ENCODE results near the gene ZFYVE28. TPM values are rescaled to one million over a fixed set of nuclear protein-coding genes. Genes with fewer than 3 reads are reported as not detected.

The ZFYVE28 gene
- total RNA-seq, 2 donors from 2014 or later: 29.6 to 31.6 TPM

DNA sequence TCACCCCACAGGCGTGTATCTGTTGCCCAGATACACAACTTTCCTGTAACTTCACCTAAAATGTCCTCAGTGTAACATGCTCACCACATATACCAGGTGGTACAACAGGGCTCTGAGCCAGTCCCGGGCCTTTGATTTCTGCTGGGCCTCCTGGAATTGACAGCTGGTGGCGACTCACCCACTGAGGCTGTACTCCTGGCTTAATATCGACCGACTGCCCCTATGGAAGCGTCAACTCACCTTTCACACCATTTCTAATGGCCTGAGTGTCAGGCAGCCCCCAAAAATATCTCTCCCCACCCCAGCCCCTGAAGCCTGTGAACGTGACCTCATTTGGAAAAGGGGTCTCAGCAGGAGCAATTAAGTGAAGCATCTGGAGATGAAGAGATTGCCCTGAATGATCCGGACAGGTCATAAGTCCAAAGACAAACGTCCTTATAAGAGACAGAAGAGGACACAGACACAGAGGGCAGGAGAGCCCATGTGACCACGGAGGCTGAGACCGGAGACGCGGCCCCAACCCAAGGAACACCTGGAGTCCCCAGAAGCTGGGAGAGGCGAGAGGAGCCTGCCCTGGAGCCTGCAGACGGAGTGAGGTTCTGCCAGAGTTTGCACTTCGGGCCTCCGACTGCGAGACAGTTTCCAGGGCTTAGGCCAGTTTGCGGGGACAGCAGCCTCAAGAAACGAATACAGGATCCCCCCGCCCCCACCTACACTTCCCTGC lies 144.0 kb downstream of the ZFYVE28 start:
- intact Hi-C loops (cut with DNase I): no loop called here
- Histone ChIP-seq H3K4me1 (no peaks in the 10 kb centered on the region), H3K36me3 (no peaks in the 10 kb centered on the region), H3K9me3 (no peaks in the 10 kb centered on the region), H3K9ac (ENCODE audit: low read depth in 2 of 2, low read length in 2 of 2) (no peak overlapping the region), H3K27me3 (no peaks in the 10 kb centered on the region), H3K27ac (no peak overlapping the region), H3K4me3 (no peak overlapping the region)
- DNase-seq: no peak
- TF ChIP-seq, protein P1, sequence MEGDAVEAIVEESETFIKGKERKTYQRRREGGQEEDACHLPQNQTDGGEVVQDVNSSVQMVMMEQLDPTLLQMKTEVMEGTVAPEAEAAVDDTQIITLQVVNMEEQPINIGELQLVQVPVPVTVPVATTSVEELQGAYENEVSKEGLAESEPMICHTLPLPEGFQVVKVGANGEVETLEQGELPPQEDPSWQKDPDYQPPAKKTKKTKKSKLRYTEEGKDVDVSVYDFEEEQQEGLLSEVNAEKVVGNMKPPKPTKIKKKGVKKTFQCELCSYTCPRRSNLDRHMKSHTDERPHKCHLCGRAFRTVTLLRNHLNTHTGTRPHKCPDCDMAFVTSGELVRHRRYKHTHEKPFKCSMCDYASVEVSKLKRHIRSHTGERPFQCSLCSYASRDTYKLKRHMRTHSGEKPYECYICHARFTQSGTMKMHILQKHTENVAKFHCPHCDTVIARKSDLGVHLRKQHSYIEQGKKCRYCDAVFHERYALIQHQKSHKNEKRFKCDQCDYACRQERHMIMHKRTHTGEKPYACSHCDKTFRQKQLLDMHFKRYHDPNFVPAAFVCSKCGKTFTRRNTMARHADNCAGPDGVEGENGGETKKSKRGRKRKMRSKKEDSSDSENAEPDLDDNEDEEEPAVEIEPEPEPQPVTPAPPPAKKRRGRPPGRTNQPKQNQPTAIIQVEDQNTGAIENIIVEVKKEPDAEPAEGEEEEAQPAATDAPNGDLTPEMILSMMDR (IDR thresholded peaks at IDR 0.05): no peak

DNA sequence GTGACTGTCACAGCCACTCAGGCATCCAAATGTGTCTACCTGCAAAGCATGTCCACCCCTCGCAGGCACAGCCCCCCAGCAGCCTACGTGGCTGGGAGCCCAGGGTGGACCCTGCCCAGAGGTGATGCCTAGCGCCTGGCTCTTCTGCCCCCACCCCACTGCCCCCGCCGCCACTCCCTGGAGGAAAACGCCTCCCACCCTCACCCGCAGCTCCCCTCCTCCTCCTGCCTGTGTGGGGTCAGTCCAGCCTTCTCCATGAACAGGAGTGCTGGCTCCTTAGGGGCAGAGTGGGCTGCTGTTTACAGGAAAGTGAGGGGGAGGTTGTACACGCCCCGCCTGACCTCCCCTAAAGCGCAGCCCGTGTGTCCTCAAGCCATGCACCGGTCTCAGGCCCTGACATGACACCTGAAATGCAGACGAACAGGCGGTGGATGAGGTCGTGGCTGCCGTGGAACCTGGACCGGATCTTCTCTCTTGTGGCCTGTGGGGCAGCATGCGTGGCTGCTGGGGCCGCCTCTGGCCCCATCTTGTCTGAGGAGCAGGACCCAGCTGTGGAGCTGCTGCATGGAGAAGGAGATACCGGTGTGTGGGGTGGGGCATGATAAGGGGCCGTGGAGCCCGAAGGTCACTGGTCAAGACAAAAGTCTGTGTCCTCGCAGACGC lies 144.7 kb downstream of the ZFYVE28 start:
- H3K9ac ChIP-seq (ENCODE audit: low read depth in 2 of 2, low read length in 2 of 2): no peak overlapping the region
- no peaks in the 10 kb centered on the region for H3K4me1 ChIP-seq
- H3K27ac ChIP-seq: no peak overlapping the region
- H3K36me3 ChIP-seq: no peaks in the 10 kb centered on the region
- no peak overlapping the region for H3K4me3 ChIP-seq
- TF ChIP-seq, protein P1 (IDR thresholded peaks at IDR 0.05): no peak
- no peaks in the 10 kb centered on the region for H3K27me3 ChIP-seq
- DNase-seq: no peak
- no peaks in the 10 kb centered on the region for H3K9me3 ChIP-seq
- intact Hi-C loops (cut with DNase I): no loop called here

DNA sequence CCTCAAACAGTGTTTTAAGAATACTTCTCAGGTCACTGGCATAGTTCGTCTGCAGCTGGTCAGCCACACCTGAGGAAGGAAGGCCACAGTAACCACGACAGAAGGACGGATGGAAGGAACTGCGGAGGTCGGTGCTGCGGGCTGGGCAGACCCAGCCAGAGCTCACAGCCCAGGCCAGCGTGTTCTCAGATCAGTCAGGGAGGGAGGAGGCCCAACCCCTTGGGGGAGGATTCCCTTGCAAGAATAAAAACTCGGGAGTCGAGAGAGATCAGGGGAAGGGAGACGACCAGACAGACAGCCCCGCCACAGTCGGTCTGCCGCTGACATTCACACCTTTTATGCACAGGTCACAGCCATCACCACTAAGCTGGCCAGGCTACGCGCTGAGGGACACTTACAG lies 145.2 kb downstream of the ZFYVE28 start:
- Histone ChIP-seq H3K9me3 (no peaks in the 10 kb centered on the region), H3K36me3 (no peaks in the 10 kb centered on the region), H3K4me1 (no peaks in the 10 kb centered on the region), H3K4me3 (no peak overlapping the region), H3K27me3 (no peaks in the 10 kb centered on the region), H3K27ac (no peak overlapping the region), H3K9ac (ENCODE audit: low read depth in 2 of 2, low read length in 2 of 2) (no peak overlapping the region)
- intact Hi-C loops (cut with DNase I): no loop called here
- no peak for DNase-seq
- TF ChIP-seq, protein P1 (IDR thresholded peaks at IDR 0.05): no peak

GRCh38 chr4:2272828-2273120 lies 145.7 kb downstream of the ZFYVE28 start:
- no peak overlapping the region for H3K27ac ChIP-seq
- intact Hi-C loops (cut with DNase I): no loop called here
- H3K27me3 ChIP-seq: no peaks in the 10 kb centered on the region
- no peak overlapping the region for H3K4me3 ChIP-seq
- TF ChIP-seq, protein P1 (IDR thresholded peaks at IDR 0.05): no peak
- H3K9ac ChIP-seq (ENCODE audit: low read depth in 2 of 2, low read length in 2 of 2): no peak overlapping the region
- no peaks in the 10 kb centered on the region for H3K36me3 ChIP-seq
- DNase-seq: no peak
- H3K9me3 ChIP-seq: no peaks in the 10 kb centered on the region
- no peaks in the 10 kb centered on the region for H3K4me1 ChIP-seq

GRCh38 chr4:2272026-2272827 lies 146.2 kb downstream of the ZFYVE28 start:
- H3K27me3 ChIP-seq: no peaks in the 10 kb centered on the region
- H3K36me3 ChIP-seq: no peaks in the 10 kb centered on the region
- no peaks in the 10 kb centered on the region for H3K9me3 ChIP-seq
- H3K4me1 ChIP-seq: no peaks in the 10 kb centered on the region
- H3K9ac ChIP-seq (ENCODE audit: low read depth in 2 of 2, low read length in 2 of 2): no peak overlapping the region
- DNase-seq: no peak
- no peak overlapping the region for H3K4me3 ChIP-seq
- intact Hi-C loops (cut with DNase I): no loop called here
- TF ChIP-seq, protein P1 (IDR thresholded peaks at IDR 0.05): no peak
- no peak overlapping the region for H3K27ac ChIP-seq

All from colonic mucosa (tissue), 4 donors.